Prostate gland (tissue), 2 donors: Measurements from ENCODE around the gene DGKI. TPM values are rescaled to one million over a fixed set of nuclear protein-coding genes. Genes with fewer than 3 reads are reported as not detected.

ENCODE experiments used
- DNase-seq: peaks from one replicate; pipeline ENCODE4 v3.0.0-alpha.2; 2019; ENCODE audit warnings: low spot score
- H3K27ac ChIP-seq, 2 donors: fragments of 200-600 bp; sonication (generic); 2 replicates each; pipeline ENCODE4 v1.5.1; 2017 to 2019
- H3K27me3 ChIP-seq: fragments of 200-600 bp; sonication (generic); replicated peaks from 2 replicates; pipeline ENCODE4 v1.5.1; 2019; ENCODE audit not compliant: insufficient read depth
- H3K36me3 ChIP-seq, 2 donors: fragments of 200-600 bp; sonication (generic); 1 replicate in 1 of 2; 2 replicates in 1 of 2; pipeline versions ENCODE4 v1.5.1 to v1.8.1; 2017 to 2019
- H3K4me1 ChIP-seq: fragments of 200-600 bp; sonication (generic); replicated peaks from 2 replicates; pipeline ENCODE4 v1.5.1; 2019
- H3K4me3 ChIP-seq, 2 donors: fragments of 200-600 bp; sonication (generic); 2 replicates each; pipeline ENCODE4 v1.5.1; 2017 to 2019
- H3K9me3 ChIP-seq: fragments of 200-600 bp; sonication (generic); 2 replicates; pipeline ENCODE4 v1.5.1; 2017
- CTCF ChIP-seq, 4 experiments: fragments of 200-600 bp in 2 of 4; fragments of 450-650 bp in 2 of 4; sonication (generic) in 2 of 4; IDR thresholded peaks; 1 replicate in 3 of 4; 2 replicates in 1 of 4; pipeline ENCODE4 v1.5.1; 2016 to 2019; ENCODE audit warnings: antibody characterized with exemption in 4 of 4, mild to moderate bottlenecking in 2 of 4, moderate library complexity in 2 of 4
- POLR2A ChIP-seq: fragments of 450-650 bp; IDR thresholded peaks from one replicate; pipeline ENCODE4 v1.6.1; 2016; ENCODE audit warnings: antibody characterized with exemption, mild to moderate bottlenecking
- POLR2AphosphoS5 ChIP-seq: sonication (generic); formaldehyde crosslinking; IDR thresholded peaks from one replicate; pipeline ENCODE4 v1.6.1; 2017; ENCODE audit warnings: antibody characterized with exemption
- WGBS: methylation state at CpG from one replicate; pipeline ENCODE4 v1.1.5; 2018; 5-methylcytosine and 5-hydroxymethylcytosine counted together
- intact Hi-C: fragments of 100-400 bp; cut with DNase I; formaldehyde crosslinking; loops from one replicate; pipeline ENCODE4 v1.14.2; 2022
- total RNA-seq, 2 donors: library from RNA; depleted of rRNA; stranded (reverse); fragments of >200 nt; gene quantifications; one replicate each; pipeline ENCODE4 v1.1.0, GENCODE V29; 2016

Gene DGKI
- total RNA-seq, 2 donors from 2014 or later = 0.32 to 1.5 TPM

- Histone ChIP-seq H3K4me3 (no peak overlapping the region), H3K27me3 (no peaks in the 10 kb centered on the region)
- intact Hi-C loops = loop anchor here (5.0 kb wide), 1 partner anchor 350 kb away; no protein-coding TSS in a partner anchor
Measured at GRCh38 chr7:137657476-137658189, 189.1 kb downstream of the DGKI start.

GRCh38 chr7:137656850-137657232 is 189.9 kb downstream of the DGKI start:
- Histone ChIP-seq H3K4me3 (no peak overlapping the region), H3K27me3 (no peaks in the 10 kb centered on the region), H3K36me3 (no peaks in the 10 kb centered on the region), H3K9me3 (no peaks in the 10 kb centered on the region), H3K4me1 (no peaks in the 10 kb centered on the region), H3K27ac (no peak overlapping the region)
- no peak for DNase-seq
- TF ChIP-seq POLR2AphosphoS5 = no peak
- no peak for TF ChIP-seq CTCF (IDR thresholded peaks at IDR 0.05)
- intact Hi-C loops = loop anchor here (1.0 to 5.0 kb wide), 2 partner anchors 241 to 350 kb away; no protein-coding TSS in a partner anchor
- 79% methylated on average over 3 of the region's 3 CpGs for WGBS

More at GRCh38 chr7:137657476-137658189, 189.1 kb downstream of the DGKI start:
- H3K27ac ChIP-seq = no peak overlapping the region
- no peaks in the 10 kb centered on the region for H3K36me3 ChIP-seq
- no peaks in the 10 kb centered on the region for H3K4me1 ChIP-seq
- no peak for TF ChIP-seq POLR2AphosphoS5
- TF ChIP-seq POLR2A = no peak
- TF ChIP-seq CTCF (IDR thresholded peaks at IDR 0.05) = no peak
- WGBS = 85% methylated on average over 4 of the region's 4 CpGs
- DNase-seq = no peak
- H3K9me3 ChIP-seq = no peaks in the 10 kb centered on the region

GRCh38 chr7:137656227-137656849 is 190.4 kb downstream of the DGKI start:
- TF ChIP-seq POLR2AphosphoS5 = no peak
- TF ChIP-seq POLR2A = no peak
- peak; percentile 20 to 72 (median 67) for TF ChIP-seq CTCF (IDR thresholded peaks at IDR 0.05)
- peak; percentile 70 for DNase-seq
- WGBS = 4% methylated on average over 8 of the region's 8 CpGs
- intact Hi-C loops = loop anchor here (1.0 to 5.0 kb wide), 2 partner anchors 242 to 351 kb away; no protein-coding TSS in a partner anchor
- Histone ChIP-seq H3K27me3 (no peaks in the 10 kb centered on the region), H3K4me3 (no peak overlapping the region), H3K27ac (no peak overlapping the region), H3K4me1 (no peaks in the 10 kb centered on the region), H3K36me3 (no peaks in the 10 kb centered on the region), H3K9me3 (no peaks in the 10 kb centered on the region)

- Histone ChIP-seq H3K27me3 (no peaks in the 10 kb centered on the region), H3K27ac (no peak overlapping the region), H3K4me1 (no peaks in the 10 kb centered on the region), H3K9me3 (no peaks in the 10 kb centered on the region), H3K36me3 (no peaks in the 10 kb centered on the region), H3K4me3 (no peak overlapping the region)
- intact Hi-C loops = loop anchor here (1.0 to 5.0 kb wide), 2 partner anchors 242 to 351 kb away; no protein-coding TSS in a partner anchor
- DNase-seq = no peak
- TF ChIP-seq POLR2AphosphoS5 (no peak), POLR2A (no peak), CTCF (IDR thresholded peaks at IDR 0.05) (no peak)
- WGBS = 74% methylated on average over 6 of the region's 6 CpGs
Measured at GRCh38 chr7:137655804-137656203, 191.0 kb downstream of the DGKI start.
